ENCODE results near the gene TTC33.

The TTC33 gene

DNA sequence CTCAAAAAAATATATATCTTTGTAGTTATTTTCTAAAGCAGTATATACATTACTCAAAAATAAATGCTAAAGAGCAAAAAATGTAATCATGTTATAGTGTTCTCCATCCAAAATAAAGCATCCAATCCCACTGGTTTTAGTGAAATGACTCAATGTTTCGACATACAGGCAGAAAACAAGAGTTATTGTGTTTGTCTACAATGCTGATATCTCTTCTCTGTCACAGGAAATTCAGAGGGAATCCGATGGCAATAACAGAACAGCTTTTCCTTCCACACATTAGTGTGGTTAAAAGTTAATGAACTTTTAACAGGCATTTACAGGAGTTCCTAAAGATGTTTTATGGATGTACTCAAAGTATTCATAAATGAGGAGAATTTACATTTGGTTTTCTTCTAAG is 12.0 kb downstream of the TTC33 start:
- TF ChIP-seq, protein P1, sequence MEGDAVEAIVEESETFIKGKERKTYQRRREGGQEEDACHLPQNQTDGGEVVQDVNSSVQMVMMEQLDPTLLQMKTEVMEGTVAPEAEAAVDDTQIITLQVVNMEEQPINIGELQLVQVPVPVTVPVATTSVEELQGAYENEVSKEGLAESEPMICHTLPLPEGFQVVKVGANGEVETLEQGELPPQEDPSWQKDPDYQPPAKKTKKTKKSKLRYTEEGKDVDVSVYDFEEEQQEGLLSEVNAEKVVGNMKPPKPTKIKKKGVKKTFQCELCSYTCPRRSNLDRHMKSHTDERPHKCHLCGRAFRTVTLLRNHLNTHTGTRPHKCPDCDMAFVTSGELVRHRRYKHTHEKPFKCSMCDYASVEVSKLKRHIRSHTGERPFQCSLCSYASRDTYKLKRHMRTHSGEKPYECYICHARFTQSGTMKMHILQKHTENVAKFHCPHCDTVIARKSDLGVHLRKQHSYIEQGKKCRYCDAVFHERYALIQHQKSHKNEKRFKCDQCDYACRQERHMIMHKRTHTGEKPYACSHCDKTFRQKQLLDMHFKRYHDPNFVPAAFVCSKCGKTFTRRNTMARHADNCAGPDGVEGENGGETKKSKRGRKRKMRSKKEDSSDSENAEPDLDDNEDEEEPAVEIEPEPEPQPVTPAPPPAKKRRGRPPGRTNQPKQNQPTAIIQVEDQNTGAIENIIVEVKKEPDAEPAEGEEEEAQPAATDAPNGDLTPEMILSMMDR (conservative IDR thresholded peaks at IDR 0.05; ENCODE audit: low read depth) = no peak

DNA sequence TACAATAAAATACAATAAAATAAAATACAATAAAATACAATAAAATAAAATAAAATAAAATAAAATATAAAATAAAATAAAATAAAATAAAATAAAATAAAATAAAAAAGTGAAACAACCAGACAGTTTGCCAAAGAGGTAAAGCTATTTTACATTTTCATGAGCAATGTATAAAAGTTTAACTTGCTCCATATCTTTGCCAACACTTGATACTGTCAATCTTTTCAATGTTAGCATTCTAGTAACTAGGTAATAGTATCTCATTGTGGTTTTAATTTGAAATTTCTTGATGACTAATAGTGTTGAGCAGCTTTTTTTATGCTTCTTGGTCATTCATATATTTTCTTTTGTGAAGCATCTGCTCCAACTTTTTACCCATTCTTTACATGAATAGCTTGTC is 17.3 kb downstream of the TTC33 start:
- POLR2A ChIA-PET (ENCODE audit: low non-redundant PET) = no interaction called here
- CTCF ChIA-PET = no interaction called here
- no peak for DNase-seq (ENCODE audit: low spot score)
- no peak overlapping the region for H3K27ac ChIP-seq
- TF ChIP-seq, protein P1 (conservative IDR thresholded peaks at IDR 0.05; ENCODE audit: low read depth) = no peak

More for the DNA sequence above, 12.0 kb downstream of the TTC33 start:
- DNase-seq (ENCODE audit: low spot score) = no peak
- POLR2A ChIA-PET (ENCODE audit: low non-redundant PET) = no interaction called here
- H3K27ac ChIP-seq = no peak overlapping the region
- CTCF ChIA-PET = no interaction called here

- POLR2A ChIA-PET (ENCODE audit: low non-redundant PET) = no interaction called here
- CTCF ChIA-PET = interaction anchor here (0.6 to 1.0 kb wide), 4 partner anchors 106 to 1030 kb away, joined by 3 to 4 read pairs (median 3); no protein-coding TSS in a partner anchor
- no peak overlapping the region for H3K27ac ChIP-seq
- TF ChIP-seq, protein P1 (conservative IDR thresholded peaks at IDR 0.05; ENCODE audit: low read depth) = peak; percentile 87
- DNase-seq (ENCODE audit: low spot score) = peak; percentile 56
Measured at GRCh38 chr5:40736103-40736875, 19.5 kb downstream of the TTC33 start.

GRCh38 chr5:40735609-40736008 is 20.2 kb downstream of the TTC33 start:
- POLR2A ChIA-PET (ENCODE audit: low non-redundant PET) = no interaction called here
- H3K27ac ChIP-seq = no peak overlapping the region
- TF ChIP-seq, protein P1 (conservative IDR thresholded peaks at IDR 0.05; ENCODE audit: low read depth) = no peak
- DNase-seq (ENCODE audit: low spot score) = no peak
- CTCF ChIA-PET = interaction anchor here (0.6 to 1.0 kb wide), 4 partner anchors 106 to 1030 kb away, joined by 3 to 4 read pairs (median 3); no protein-coding TSS in a partner anchor

DNA sequence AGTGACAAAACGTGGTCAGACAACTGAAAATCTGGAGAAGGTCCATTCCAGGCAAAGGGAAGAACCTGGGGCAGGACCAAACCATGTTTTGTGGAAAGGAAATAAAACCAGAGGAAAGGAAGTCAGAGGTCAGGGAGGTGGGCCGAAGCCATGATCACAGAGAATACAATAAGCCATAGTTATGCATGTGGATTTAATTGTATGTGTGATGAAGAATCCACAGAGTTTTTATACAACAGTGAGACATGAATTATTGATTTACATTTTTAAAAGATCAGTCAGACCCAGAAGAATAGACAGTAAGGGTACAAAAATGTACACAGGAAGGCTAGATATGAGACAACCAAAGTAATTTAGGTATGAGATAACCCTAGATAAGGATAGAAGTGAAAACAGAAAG is 20.8 kb downstream of the TTC33 start:
- ChIA-PET POLR2A (ENCODE audit: low non-redundant PET) (no interaction called here), CTCF (interaction anchor here (0.6 kb wide), 1 partner anchor 53 kb away, joined by 3 read pairs; no protein-coding TSS in a partner anchor)
- H3K27ac ChIP-seq = no peak overlapping the region
- no peak for DNase-seq (ENCODE audit: low spot score)
- TF ChIP-seq, protein P1 (conservative IDR thresholded peaks at IDR 0.05; ENCODE audit: low read depth) = no peak

- TF ChIP-seq, protein P1 (conservative IDR thresholded peaks at IDR 0.05; ENCODE audit: low read depth) = no peak
- ChIA-PET CTCF (interaction anchor here (0.6 kb wide), 2 partner anchors 62 to 247 kb away, joined by 3 to 4 read pairs; no protein-coding TSS in a partner anchor), POLR2A (ENCODE audit: low non-redundant PET) (no interaction called here)
- no peak overlapping the region for H3K27ac ChIP-seq
- no peak for DNase-seq (ENCODE audit: low spot score)
Measured at GRCh38 chr5:40733879-40734563, 21.7 kb downstream of the TTC33 start.

Data from RWPE1 (cell line).